Measurements from ENCODE around the gene MAPK6. TPM values are rescaled to one million over a fixed set of nuclear protein-coding genes. Genes with fewer than 3 reads are reported as not detected.
A peak's percentile ranks its signal among the peaks of the same experiment; 100 is the strongest.
"Not testable (repeated sequence)": the region's sequence is repeated elsewhere in the genome, so short reads cannot be mapped to it uniquely, and the experiment has no call there.

MAPK6 gene
- polyA plus RNA-seq, 4 donors: 34.9 to 45.3 (median 41.3) TPM

DNA sequence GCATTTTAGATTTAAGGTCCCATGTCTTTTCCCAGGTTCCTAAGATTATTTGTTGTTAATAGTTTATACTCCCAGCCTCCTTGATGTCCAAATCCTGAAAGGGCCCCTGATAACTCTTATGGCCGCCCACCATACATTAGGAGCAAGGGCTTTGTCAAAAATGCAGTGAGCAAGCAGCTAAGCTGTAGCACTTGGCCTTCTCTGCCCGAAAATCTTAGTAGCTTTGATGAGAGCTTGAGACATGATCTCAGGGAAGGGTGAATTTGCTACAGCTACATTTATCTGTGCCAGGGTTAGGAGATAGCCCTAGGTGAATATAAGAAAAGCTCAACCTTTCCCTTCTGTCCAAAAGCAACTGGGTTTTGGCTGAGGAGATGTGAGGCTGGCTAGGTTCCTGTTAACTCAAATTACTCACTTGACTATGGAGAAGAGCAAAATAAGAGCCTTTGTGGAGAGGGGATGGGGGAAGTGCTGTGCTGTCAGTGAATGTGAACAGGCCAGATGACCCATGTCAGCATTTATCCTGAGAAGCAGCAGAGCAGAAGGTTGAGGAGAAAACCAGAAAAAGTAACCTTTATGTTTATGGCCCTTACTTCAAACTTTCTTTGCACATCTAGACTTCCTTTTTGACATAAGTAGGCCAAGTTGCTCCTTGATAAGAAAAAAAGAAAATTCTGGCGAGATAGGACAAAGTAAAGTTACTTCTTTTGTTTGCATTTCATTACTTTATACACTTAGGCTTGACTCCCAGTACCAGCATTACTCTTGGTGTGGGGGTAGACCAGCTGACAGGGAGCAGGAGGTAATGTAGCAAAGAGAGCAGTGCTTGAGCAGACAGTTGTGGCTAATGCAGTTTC lies 21.1 kb downstream of the MAPK6 start:
- DNase-seq (ENCODE audit: low read depth in 4 of 4, low spot score in 3 of 4): peak in 2 of 4 donors; percentile 27 to 38

DNA sequence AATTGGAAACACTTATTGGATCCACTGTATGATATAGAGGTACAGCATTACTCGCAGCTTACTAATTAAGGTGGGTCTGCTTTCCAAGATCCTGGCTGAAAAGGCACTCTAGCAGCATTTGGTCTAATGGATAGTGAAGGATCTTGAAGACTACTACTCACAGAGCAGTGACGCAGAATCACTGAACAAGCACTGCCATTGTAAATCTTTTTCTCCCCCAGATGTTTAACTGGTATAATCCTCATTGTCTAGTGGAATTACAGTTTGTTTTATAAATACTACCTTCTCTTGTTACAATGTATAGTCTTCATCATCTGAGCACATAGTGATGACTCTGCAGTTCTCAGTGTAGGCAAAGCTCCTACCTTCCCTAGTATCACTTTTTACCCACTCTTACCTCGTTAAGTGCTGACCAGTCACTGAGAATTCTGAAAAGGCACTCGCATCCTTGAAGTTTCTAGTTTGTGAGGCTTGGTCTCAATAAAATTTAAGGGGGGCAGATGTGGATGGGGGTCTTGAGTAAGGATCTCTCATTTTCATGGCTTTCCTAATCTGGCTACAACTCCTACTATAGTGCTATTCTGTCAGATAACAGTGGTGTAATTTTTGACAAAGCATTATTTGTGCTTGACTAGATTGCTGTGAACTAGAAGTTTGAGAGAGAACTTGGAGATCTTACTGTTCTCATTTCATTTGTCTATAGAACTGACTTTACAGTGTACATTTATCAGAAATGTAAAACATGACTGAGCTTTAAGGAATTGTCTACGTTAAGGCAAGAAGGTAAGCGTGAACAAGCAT lies 23.2 kb downstream of the MAPK6 start:
- no peak for DNase-seq (ENCODE audit: low read depth in 4 of 4, low spot score in 3 of 4)

GRCh38 chr15:52045795-52046298 lies 26.8 kb downstream of the MAPK6 start:
- not testable (repeated sequence) for DNase-seq (ENCODE audit: low read depth in 4 of 4, low spot score in 3 of 4)

- not testable (repeated sequence) for DNase-seq (ENCODE audit: low read depth in 4 of 4, low spot score in 3 of 4)
Measured at GRCh38 chr15:52046552-52046951, 27.5 kb downstream of the MAPK6 start.

DNA sequence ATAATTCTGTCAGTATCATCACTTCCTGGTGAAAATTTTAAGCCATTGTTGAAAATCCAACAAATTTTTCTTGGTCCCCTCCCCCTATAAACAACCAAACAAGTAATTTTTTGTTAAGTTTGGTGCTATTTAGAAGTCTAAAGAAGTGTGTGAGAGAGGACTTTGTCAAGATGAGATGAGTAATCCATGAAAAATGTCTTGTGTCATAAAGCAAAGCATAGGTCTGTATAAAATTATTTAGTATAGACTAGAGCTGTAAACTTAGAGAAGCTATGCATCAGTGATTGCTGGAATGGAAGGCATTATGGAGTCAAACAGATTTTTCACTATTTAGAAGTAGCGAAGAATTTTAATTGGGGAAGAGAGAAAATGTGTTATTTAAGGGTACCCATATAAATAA lies 31.4 kb downstream of the MAPK6 start:
- DNase-seq (ENCODE audit: low read depth in 4 of 4, low spot score in 3 of 4): no peak

DNA sequence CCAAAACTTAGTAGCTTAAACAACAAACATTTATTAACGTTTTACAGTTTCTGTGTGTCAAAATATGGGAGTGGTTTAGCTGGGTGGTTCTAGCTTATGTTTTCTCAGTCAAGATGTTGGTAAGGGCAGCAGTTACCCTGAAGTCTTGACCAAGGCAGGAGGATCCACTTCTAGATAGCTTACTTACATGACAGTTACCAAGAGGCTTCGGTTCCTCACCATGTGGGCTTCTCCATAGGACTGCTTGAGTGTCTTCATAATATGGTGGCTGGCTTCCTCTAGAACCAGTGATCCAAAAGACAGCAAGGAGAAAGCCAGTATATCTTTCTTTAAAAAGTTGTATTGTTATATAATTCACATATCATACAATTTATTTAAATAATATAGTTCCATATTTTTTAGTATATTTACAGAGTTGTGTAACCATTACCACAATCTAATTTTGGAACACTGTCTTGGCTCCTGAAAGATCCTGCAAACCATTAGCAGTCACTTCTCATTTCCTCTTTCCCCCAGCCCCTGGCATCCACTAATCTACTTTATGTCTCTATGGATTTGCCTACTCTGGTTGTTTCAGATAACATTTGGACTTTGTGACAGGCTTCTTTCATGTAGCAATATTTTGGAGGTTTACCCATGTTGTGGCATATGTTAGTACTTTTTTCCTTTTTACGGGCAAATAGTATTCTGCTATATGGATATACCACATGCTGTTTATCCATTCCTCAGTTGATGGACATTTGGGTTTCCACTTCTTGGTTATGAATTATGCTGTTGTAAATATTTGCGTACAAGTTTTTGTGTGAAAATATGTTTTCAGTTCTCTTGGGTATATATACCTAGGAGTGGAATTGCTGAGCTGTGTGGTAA lies 33.3 kb downstream of the MAPK6 start:
- no peak for DNase-seq (ENCODE audit: low read depth in 4 of 4, low spot score in 3 of 4)

GRCh38 chr15:52054381-52054780 lies 35.4 kb downstream of the MAPK6 start:
- no peak for DNase-seq (ENCODE audit: low read depth in 4 of 4, low spot score in 3 of 4)

DNA sequence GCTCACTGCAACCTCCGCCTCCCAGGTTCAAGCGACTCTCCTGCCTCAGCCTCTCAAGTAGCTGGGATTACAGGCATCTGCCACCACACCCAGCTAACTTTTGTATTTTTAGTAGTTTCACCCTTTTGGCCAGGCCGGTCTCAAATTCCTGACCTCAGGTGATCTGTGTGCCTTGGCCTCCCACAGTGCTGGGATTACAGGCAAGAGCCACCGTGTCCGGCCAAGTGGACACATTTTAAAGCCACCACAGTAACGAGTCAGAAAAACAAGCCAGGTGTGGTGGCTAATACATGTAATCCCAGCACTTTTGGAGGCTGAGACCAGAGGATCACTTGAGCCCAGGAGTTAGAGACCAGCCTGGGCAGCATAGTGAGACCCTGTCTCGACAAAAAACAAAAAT lies 35.8 kb downstream of the MAPK6 start:
- not testable (repeated sequence) for DNase-seq (ENCODE audit: low read depth in 4 of 4, low spot score in 3 of 4)

- DNase-seq (ENCODE audit: low read depth in 4 of 4, low spot score in 3 of 4): no peak
Measured at GRCh38 chr15:52056001-52056400, 37.0 kb downstream of the MAPK6 start.

GRCh38 chr15:52056496-52056895 lies 37.5 kb downstream of the MAPK6 start:
- no peak for DNase-seq (ENCODE audit: low read depth in 4 of 4, low spot score in 3 of 4)

GRCh38 chr15:52057996-52058395 lies 39.0 kb downstream of the MAPK6 start:
- DNase-seq (ENCODE audit: low read depth in 4 of 4, low spot score in 3 of 4): no peak

- no peak for DNase-seq (ENCODE audit: low read depth in 4 of 4, low spot score in 3 of 4)
Measured at GRCh38 chr15:52060501-52060900, 41.5 kb downstream of the MAPK6 start.

DNA sequence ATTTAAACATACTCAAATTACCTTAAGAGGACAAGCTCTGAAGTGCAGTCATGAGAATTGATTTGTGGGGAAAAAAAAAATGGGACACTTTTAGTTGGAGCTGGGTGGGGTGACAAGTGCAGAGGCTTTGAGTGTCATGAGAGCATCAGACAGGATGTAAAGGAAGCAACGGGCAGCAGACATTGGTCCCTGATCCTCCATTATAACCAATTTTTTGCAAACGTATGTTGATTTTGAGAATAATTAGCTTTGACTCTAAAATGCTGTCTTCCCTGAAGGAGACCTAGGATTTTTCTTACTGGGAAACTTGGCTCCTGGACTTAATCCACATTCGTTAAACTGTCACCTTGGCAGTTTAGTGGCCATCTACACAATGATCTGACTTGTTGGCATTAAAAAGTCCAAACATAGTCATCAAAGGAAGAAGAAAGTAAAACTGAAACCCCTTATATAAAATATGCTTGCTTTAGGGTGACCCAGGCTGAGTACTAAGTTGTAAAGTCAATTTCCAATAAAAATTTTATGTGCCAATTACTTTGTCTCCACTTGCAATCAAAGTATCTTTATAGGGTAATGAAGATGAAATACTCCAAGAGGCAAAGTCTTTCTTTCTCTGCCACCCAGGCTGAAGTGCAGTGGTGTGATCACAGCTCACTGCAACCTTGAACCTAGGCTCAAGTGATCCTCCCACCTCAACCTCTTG lies 48.0 kb downstream of the MAPK6 start:
- DNase-seq (ENCODE audit: low read depth in 4 of 4, low spot score in 3 of 4): no peak

GRCh38 chr15:52067545-52067926 lies 48.5 kb downstream of the MAPK6 start:
- no peak for DNase-seq (ENCODE audit: low read depth in 4 of 4, low spot score in 3 of 4)

- no peak for DNase-seq (ENCODE audit: low read depth in 4 of 4, low spot score in 3 of 4)
Measured at GRCh38 chr15:52068004-52068615, 49.1 kb downstream of the MAPK6 start.

- DNase-seq (ENCODE audit: low read depth in 4 of 4, low spot score in 3 of 4): no peak
Measured at GRCh38 chr15:52069559-52069958, 50.5 kb downstream of the MAPK6 start.

- no peak for DNase-seq (ENCODE audit: low read depth in 4 of 4, low spot score in 3 of 4)
Measured at GRCh38 chr15:52071570-52071969, 52.6 kb downstream of the MAPK6 start.

- DNase-seq (ENCODE audit: low read depth in 4 of 4, low spot score in 3 of 4): no peak
Measured at GRCh38 chr15:52076889-52077781, 58.1 kb downstream of the MAPK6 start.

All from right renal pelvis (tissue), 4 donors.